ENCODE data around the gene SDK1.
"Not testable (repeated sequence)": the region's sequence is repeated elsewhere in the genome, so short reads cannot be mapped to it uniquely, and the experiment has no call there.

SDK1 gene

DNA sequence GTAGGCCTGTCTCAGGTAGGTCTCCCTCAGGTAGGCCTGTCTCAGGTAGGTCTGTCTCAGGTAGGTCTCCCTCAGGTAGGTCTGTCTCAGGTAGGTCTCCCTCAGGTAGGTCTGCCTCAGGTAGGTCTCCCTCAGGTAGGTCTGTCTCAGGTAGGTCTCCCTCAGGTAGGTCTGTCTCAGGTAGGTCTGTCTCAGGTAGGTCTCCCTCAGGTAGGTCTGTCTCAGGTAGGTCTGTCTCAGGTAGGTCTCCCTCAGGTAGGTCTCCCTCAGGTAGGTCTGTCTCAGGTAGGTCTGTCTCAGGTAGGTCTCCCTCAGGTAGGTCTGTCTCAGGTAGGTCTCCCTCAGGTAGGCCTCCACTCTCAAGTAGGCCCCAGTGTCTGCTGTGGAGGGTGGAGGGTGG is 281.1 kb downstream of the SDK1 start:
- H3K14ac ChIP-seq (ENCODE audit: low read length); H3K4ac ChIP-seq (ENCODE audit: low read length); H2BK120ac ChIP-seq (ENCODE audit: low read depth, low read length); H3K4me3 ChIP-seq (ENCODE audit: low read length in 2 of 2); H3K4me2 ChIP-seq (ENCODE audit: insufficient read depth, low read length, poor library complexity, severe bottlenecking); DNase-seq (ENCODE audit: low spot score); H3K36me3 ChIP-seq (replicated peaks in 1 of 2; ENCODE audit: control insufficient read depth in 2 of 2, insufficient read depth in 2 of 2, low read length in 2 of 2); H3K27ac ChIP-seq (replicated peaks; ENCODE audit: low read length); H2BK12ac ChIP-seq (ENCODE audit: low read length); H3K9ac ChIP-seq (ENCODE audit: low read depth, low read length, poor library complexity); H2AFZ ChIP-seq (ENCODE audit: low read length); H3K18ac ChIP-seq (ENCODE audit: low read length); H3K4me1 ChIP-seq (ENCODE audit: control insufficient read depth in 2 of 2, insufficient read depth in 1 of 2, low read depth in 1 of 2, low read length in 2 of 2); H3K79me1 ChIP-seq (ENCODE audit: low read depth, low read length); H2BK15ac ChIP-seq (ENCODE audit: low read length); H2AK5ac ChIP-seq (ENCODE audit: low read depth, low read length); H2BK5ac ChIP-seq (ENCODE audit: low read length); H4K8ac ChIP-seq (ENCODE audit: low read depth, low read length); H3K27me3 ChIP-seq (ENCODE audit: control insufficient read depth in 3 of 3, insufficient read depth in 3 of 3, low read depth in 1 of 3, low read length in 3 of 3); H4K91ac ChIP-seq (ENCODE audit: low read depth, low read length, poor library complexity); H3K23ac ChIP-seq (ENCODE audit: low read depth, low read length, poor library complexity): not testable (repeated sequence)
- H3K9me3 ChIP-seq (replicated peaks in 1 of 2; ENCODE audit: control insufficient read depth in 2 of 2, insufficient read depth in 1 of 2, low read depth in 1 of 2, low read length in 2 of 2): peaks cover 6 to 15% of the 10 kb centered on the region in 2 donors

DNA sequence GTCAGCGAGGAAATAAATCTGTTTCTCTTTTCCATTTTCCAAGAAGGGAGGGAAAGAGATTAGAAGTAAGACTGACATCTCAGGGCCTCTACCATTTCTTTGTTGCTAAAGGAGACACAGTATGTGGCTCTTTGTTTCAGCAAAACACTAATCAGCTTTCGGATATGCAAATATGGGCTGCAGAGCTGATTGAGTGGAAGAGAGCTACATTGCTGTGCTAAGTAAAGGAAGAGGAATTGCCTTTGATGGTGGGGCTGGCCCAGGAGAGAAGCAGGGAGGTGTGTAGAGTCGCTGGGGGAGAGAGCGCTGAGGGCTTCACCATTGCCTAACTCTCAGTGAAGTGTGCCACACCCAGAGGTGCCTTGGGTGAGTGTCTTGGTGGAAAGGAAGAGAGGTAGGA is 284.8 kb downstream of the SDK1 start:
- Histone ChIP-seq H3K18ac (ENCODE audit: low read length) (no peak overlapping the region), H4K91ac (ENCODE audit: low read depth, low read length, poor library complexity) (no peak overlapping the region), H3K4ac (ENCODE audit: low read length) (no peak overlapping the region), H4K8ac (ENCODE audit: low read depth, low read length) (no peak overlapping the region), H2BK15ac (ENCODE audit: low read length) (no peak overlapping the region), H3K79me1 (ENCODE audit: low read depth, low read length) (no peaks in the 10 kb centered on the region), H2AFZ (ENCODE audit: low read length) (no peak overlapping the region), H3K36me3 (replicated peaks in 1 of 2; ENCODE audit: control insufficient read depth in 2 of 2, insufficient read depth in 2 of 2, low read length in 2 of 2) (no peaks in the 10 kb centered on the region), H2BK5ac (ENCODE audit: low read length) (no peak overlapping the region), H3K9ac (ENCODE audit: low read depth, low read length, poor library complexity) (no peak overlapping the region), H3K9me3 (replicated peaks in 1 of 2; ENCODE audit: control insufficient read depth in 2 of 2, insufficient read depth in 1 of 2, low read depth in 1 of 2, low read length in 2 of 2) (no peaks in the 10 kb centered on the region), H2BK120ac (ENCODE audit: low read depth, low read length) (no peak overlapping the region), H3K23ac (ENCODE audit: low read depth, low read length, poor library complexity) (no peak overlapping the region), H2BK12ac (ENCODE audit: low read length) (no peak overlapping the region), H3K27me3 (ENCODE audit: control insufficient read depth in 3 of 3, insufficient read depth in 3 of 3, low read depth in 1 of 3, low read length in 3 of 3) (no peaks in the 10 kb centered on the region), H2AK5ac (ENCODE audit: low read depth, low read length) (no peak overlapping the region), H3K27ac (replicated peaks; ENCODE audit: low read length) (no peak overlapping the region), H3K14ac (ENCODE audit: low read length) (no peak overlapping the region), H3K4me2 (ENCODE audit: insufficient read depth, low read length, poor library complexity, severe bottlenecking) (no peak overlapping the region), H3K4me3 (ENCODE audit: low read length in 2 of 2) (no peak overlapping the region), H3K4me1 (ENCODE audit: control insufficient read depth in 2 of 2, insufficient read depth in 1 of 2, low read depth in 1 of 2, low read length in 2 of 2) (peaks cover 0 to 2% of the 10 kb centered on the region in 2 donors)
- DNase-seq (ENCODE audit: low spot score): no peak
- WGBS, 2 donors (ENCODE audit: extremely low coverage in 2 of 2, insufficient read length in 2 of 2, insufficient replicate concordance in 1 of 2): no CpG with 5 or more reads among the region's 4 CpGs

DNA sequence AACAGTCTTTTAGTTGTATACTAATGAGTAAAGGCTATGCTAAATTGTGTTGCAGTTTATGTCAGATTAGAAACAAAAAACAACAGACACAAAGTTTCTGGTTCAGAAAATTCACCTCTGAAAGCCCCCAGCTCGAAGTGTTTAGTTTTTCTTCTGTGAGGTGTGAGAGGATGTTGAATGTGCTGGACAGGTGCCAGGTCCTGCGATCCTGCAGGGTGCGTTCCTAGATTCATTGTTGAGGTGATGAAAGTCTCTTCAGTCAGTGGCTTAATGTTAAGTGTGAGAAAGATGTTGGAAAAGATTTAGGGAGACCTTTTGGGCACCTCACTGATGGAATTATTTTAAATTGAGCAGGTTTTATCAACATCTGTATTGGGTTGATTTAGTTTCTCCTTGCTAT is 287.3 kb downstream of the SDK1 start:
- Histone ChIP-seq H3K9me3 (replicated peaks in 1 of 2; ENCODE audit: control insufficient read depth in 2 of 2, insufficient read depth in 1 of 2, low read depth in 1 of 2, low read length in 2 of 2) (no peaks in the 10 kb centered on the region), H3K18ac (ENCODE audit: low read length) (no peak overlapping the region), H2BK120ac (ENCODE audit: low read depth, low read length) (no peak overlapping the region), H4K91ac (ENCODE audit: low read depth, low read length, poor library complexity) (no peak overlapping the region), H3K23ac (ENCODE audit: low read depth, low read length, poor library complexity) (no peak overlapping the region), H3K4ac (ENCODE audit: low read length) (no peak overlapping the region), H2BK15ac (ENCODE audit: low read length) (no peak overlapping the region), H3K4me3 (ENCODE audit: low read length in 2 of 2) (no peak overlapping the region), H3K79me1 (ENCODE audit: low read depth, low read length) (no peaks in the 10 kb centered on the region), H4K8ac (ENCODE audit: low read depth, low read length) (no peak overlapping the region), H2AFZ (ENCODE audit: low read length) (no peak overlapping the region), H3K27me3 (ENCODE audit: control insufficient read depth in 3 of 3, insufficient read depth in 3 of 3, low read depth in 1 of 3, low read length in 3 of 3) (no peaks in the 10 kb centered on the region), H2BK12ac (ENCODE audit: low read length) (no peak overlapping the region), H3K36me3 (replicated peaks in 1 of 2; ENCODE audit: control insufficient read depth in 2 of 2, insufficient read depth in 2 of 2, low read length in 2 of 2) (no peaks in the 10 kb centered on the region), H2BK5ac (ENCODE audit: low read length) (no peak overlapping the region), H3K4me1 (ENCODE audit: control insufficient read depth in 2 of 2, insufficient read depth in 1 of 2, low read depth in 1 of 2, low read length in 2 of 2) (peaks cover 3 to 10% of the 10 kb centered on the region in 2 donors), H3K9ac (ENCODE audit: low read depth, low read length, poor library complexity) (no peak overlapping the region), H2AK5ac (ENCODE audit: low read depth, low read length) (no peak overlapping the region), H3K14ac (ENCODE audit: low read length) (no peak overlapping the region), H3K27ac (replicated peaks; ENCODE audit: low read length) (no peak overlapping the region), H3K4me2 (ENCODE audit: insufficient read depth, low read length, poor library complexity, severe bottlenecking) (no peak overlapping the region)
- WGBS, 2 donors (ENCODE audit: extremely low coverage in 2 of 2, insufficient read length in 2 of 2, insufficient replicate concordance in 1 of 2): no CpG with 5 or more reads among the region's 3 CpGs
- no peak for DNase-seq (ENCODE audit: low spot score)

DNA sequence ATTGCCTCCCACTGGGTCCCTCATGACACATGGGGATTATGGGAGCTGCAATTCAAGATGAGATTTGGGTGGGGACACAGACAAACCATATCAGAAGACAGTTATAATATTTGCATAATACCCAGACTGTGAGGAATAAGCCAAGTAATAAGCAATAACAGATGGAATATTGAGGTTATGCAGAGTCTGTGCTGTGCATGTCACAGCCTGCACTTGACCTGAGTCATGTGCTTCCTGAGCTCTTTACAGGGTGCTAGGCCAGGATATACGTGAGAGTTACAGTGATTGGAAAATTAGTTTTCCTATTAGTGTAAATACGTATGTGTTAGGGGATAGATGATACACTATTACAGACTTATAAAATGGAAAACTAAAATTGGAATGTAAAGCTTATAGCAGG is 288.7 kb downstream of the SDK1 start:
- Histone ChIP-seq H4K8ac (ENCODE audit: low read depth, low read length) (no peak overlapping the region), H3K23ac (ENCODE audit: low read depth, low read length, poor library complexity) (no peak overlapping the region), H3K4me1 (ENCODE audit: control insufficient read depth in 2 of 2, insufficient read depth in 1 of 2, low read depth in 1 of 2, low read length in 2 of 2) (peaks cover 3 to 10% of the 10 kb centered on the region in 2 donors), H2BK5ac (ENCODE audit: low read length) (no peak overlapping the region), H3K27me3 (ENCODE audit: control insufficient read depth in 3 of 3, insufficient read depth in 3 of 3, low read depth in 1 of 3, low read length in 3 of 3) (no peaks in the 10 kb centered on the region), H3K9ac (ENCODE audit: low read depth, low read length, poor library complexity) (no peak overlapping the region), H3K9me3 (replicated peaks in 1 of 2; ENCODE audit: control insufficient read depth in 2 of 2, insufficient read depth in 1 of 2, low read depth in 1 of 2, low read length in 2 of 2) (no peaks in the 10 kb centered on the region), H3K4me3 (ENCODE audit: low read length in 2 of 2) (no peak overlapping the region), H3K36me3 (replicated peaks in 1 of 2; ENCODE audit: control insufficient read depth in 2 of 2, insufficient read depth in 2 of 2, low read length in 2 of 2) (no peaks in the 10 kb centered on the region), H3K4me2 (ENCODE audit: insufficient read depth, low read length, poor library complexity, severe bottlenecking) (no peak overlapping the region), H3K18ac (ENCODE audit: low read length) (no peak overlapping the region), H2BK15ac (ENCODE audit: low read length) (no peak overlapping the region), H3K14ac (ENCODE audit: low read length) (no peak overlapping the region), H2BK12ac (ENCODE audit: low read length) (no peak overlapping the region), H4K91ac (ENCODE audit: low read depth, low read length, poor library complexity) (no peak overlapping the region), H2AFZ (ENCODE audit: low read length) (no peak overlapping the region), H3K4ac (ENCODE audit: low read length) (no peak overlapping the region), H2BK120ac (ENCODE audit: low read depth, low read length) (no peak overlapping the region), H2AK5ac (ENCODE audit: low read depth, low read length) (no peak overlapping the region), H3K27ac (replicated peaks; ENCODE audit: low read length) (no peak overlapping the region), H3K79me1 (ENCODE audit: low read depth, low read length) (no peaks in the 10 kb centered on the region)
- DNase-seq (ENCODE audit: low spot score): no peak
- WGBS, 2 donors (ENCODE audit: extremely low coverage in 2 of 2, insufficient read length in 2 of 2, insufficient replicate concordance in 1 of 2): no CpG with 5 or more reads among the region's 2 CpGs
